Astrocyte of the spinal cord (primary cell): Measurements from ENCODE around the gene FOXD3.

Experiments
- DNase-seq: peaks from one replicate; pipeline ENCODE4 v3.0.0; 2011; ENCODE audit warnings: low read depth, low spot score
- H3K4me3 ChIP-seq: 2 replicates; pipeline ENCODE4 v1.5.1; 2011; ENCODE audit warnings: low read depth, mild to moderate bottlenecking, low read length, moderate library complexity
- CTCF ChIP-seq: IDR thresholded peaks from 2 replicates; pipeline ENCODE4 v1.5.1; 2012; ENCODE audit warnings: low read depth, mild to moderate bottlenecking, low read length, inconsistent platforms
- in situ Hi-C: cut with HindIII; loops from 2 replicates; pipeline ENCODE4 v1.10.0; 2017; ENCODE audit warnings: low sequenced_read_pairs

FOXD3 gene

DNA sequence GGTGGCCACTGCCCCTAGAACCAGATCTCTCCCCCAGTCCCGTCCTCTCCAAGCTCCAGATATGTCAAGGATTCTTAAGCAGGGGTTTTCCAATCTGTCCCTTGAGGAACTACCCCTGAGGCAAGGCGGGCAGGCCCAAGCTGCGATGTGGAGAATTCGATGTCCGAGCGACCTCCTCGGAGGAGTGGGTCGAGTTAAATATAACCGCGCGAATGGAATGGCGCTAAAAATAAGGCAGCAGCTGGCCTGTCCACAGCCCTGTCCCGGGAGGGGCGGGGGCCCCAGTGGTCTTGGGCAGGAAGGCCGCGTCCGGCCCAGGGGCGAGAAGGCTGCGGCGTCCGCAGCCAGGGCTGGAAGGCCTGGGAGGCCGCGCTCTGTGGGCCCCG, 5.8 kb upstream of the FOXD3 start:
- no peak for DNase-seq
- in situ Hi-C loops: no loop called here
- H3K4me3 ChIP-seq: no peak overlapping the region
- no peak for TF ChIP-seq CTCF

DNA sequence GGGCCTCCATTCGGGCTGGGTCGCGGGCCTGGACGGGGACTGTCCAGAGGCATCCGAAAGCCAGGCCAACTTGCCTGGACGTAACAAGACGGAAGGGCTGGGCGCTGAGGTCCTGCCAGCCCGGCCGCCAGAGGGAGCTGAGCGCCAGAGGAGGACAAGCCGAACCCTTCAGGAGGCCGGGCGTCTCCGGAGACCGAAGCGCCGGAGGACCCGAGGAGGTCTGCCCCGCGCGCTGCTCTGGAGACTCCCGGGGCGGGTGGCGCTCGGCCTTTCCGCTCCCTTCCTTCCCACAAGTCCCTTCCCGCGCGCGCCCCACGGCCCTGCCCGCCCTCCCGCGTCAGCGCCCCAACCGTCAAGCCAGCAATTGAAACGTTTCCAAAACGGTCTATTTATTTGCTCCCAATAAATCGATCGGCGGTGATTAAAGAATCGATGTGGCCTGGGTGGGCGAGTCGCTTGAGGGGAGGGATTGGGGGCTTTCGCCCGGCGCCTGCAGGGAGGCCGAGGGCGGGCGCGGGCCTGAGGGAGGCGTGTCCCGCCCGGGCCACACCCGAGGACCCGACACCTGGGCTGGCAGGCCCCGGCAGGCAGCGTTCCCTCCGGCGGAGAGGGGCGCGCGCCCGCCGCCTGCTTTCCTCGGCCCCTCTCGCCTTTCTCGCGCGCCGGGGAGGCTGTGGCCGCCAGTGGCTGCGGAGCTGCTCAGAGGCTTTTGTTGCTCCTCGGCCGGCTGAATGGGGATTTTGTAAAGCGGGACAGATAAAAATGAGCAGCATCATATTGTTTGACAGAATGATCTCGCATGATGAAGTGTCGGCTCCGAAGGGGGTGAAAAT, 5.2 kb upstream of the FOXD3 start:
- peak; percentile 42 for DNase-seq
- H3K4me3 ChIP-seq: peak overlapping the region; percentile 13
- TF ChIP-seq CTCF: peak; percentile 64
- in situ Hi-C loops: no loop called here

- in situ Hi-C loops: no loop called here
- H3K4me3 ChIP-seq: no peak overlapping the region
- DNase-seq: no peak
These were observed 4.6 kb upstream of the FOXD3 start for GRCh38 chr1:63317817-63318152.

GRCh38 chr1:63318201-63318979, 4.0 kb upstream of the FOXD3 start:
- no peak for DNase-seq
- in situ Hi-C loops: no loop called here
- TF ChIP-seq CTCF: no peak
- H3K4me3 ChIP-seq: no peak overlapping the region

More at GRCh38 chr1:63317817-63318152, 4.6 kb upstream of the FOXD3 start:
- TF ChIP-seq CTCF: no peak

- in situ Hi-C loops: no loop called here
- DNase-seq: no peak
- TF ChIP-seq CTCF: no peak
- no peak overlapping the region for H3K4me3 ChIP-seq
These were observed 3.0 kb upstream of the FOXD3 start for GRCh38 chr1:63319046-63320021.

GRCh38 chr1:63320022-63320721, 2.2 kb upstream of the FOXD3 start:
- TF ChIP-seq CTCF: no peak
- H3K4me3 ChIP-seq: no peak overlapping the region
- in situ Hi-C loops: no loop called here
- no peak for DNase-seq
